GM23338 (cell line): Measurements from ENCODE around the gene TCF7. TPM values are rescaled to one million over a fixed set of nuclear protein-coding genes. Genes with fewer than 3 reads are reported as not detected.
"Not testable (repeated sequence)": the region's sequence is repeated elsewhere in the genome, so short reads cannot be mapped to it uniquely, and the experiment has no call there.

Source experiments
- ATAC-seq: fragments of 200-7000 bp; cut with Tn5 transposase; 3 replicates; pipeline ENCODE4 v1.9.1; 2020
- DNase-seq: peaks from one replicate; pipeline ENCODE4 v3.0.0-alpha.2; 2015; ENCODE audit warnings: low spot score
- H2AFZ ChIP-seq: fragments of 200-600 bp; sonication (generic); 2 replicates; pipeline ENCODE4 v1.8.0; 2016; ENCODE audit warnings: antibody characterized with exemption, mild to moderate bottlenecking, moderate library complexity
- H3F3A ChIP-seq: fragments of 200-600 bp; sonication (generic); replicated peaks from 2 replicates; pipeline ENCODE4 v1.8.0; 2017; ENCODE audit warnings: antibody characterized with exemption, mixed run types, low read depth
- H3K27ac ChIP-seq: fragments of 200-600 bp; sonication (generic); 2 replicates; pipeline ENCODE4 v1.6.1; 2016; ENCODE audit warnings: low read depth
- H3K27me3 ChIP-seq: fragments of 200-600 bp; sonication (generic); 2 replicates; pipeline ENCODE4 v1.8.0; 2016; ENCODE audit warnings: mild to moderate bottlenecking, mixed run types, moderate library complexity; ENCODE audit not compliant: insufficient read depth
- H3K36me3 ChIP-seq: fragments of 200-600 bp; sonication (generic); 2 replicates; pipeline ENCODE4 v1.8.0; 2016; ENCODE audit warnings: mild to moderate bottlenecking; ENCODE audit not compliant: insufficient read depth
- H3K4me1 ChIP-seq: fragments of 200-600 bp; sonication (generic); 2 replicates; pipeline ENCODE4 v1.8.0; 2016; ENCODE audit warnings: mild to moderate bottlenecking, moderate library complexity; ENCODE audit not compliant: insufficient read depth
- H3K4me2 ChIP-seq: fragments of 200-600 bp; sonication (generic); 2 replicates; pipeline ENCODE4 v1.7.1; 2017; ENCODE audit warnings: mixed run types
- H3K4me3 ChIP-seq: fragments of 200-600 bp; sonication (generic); 2 replicates; pipeline ENCODE4 v1.6.1; 2016; ENCODE audit warnings: mixed run types
- H3K79me2 ChIP-seq: fragments of 200-600 bp; sonication (generic); replicated peaks from 2 replicates; pipeline ENCODE4 v1.8.0; 2017; ENCODE audit warnings: mild to moderate bottlenecking; ENCODE audit not compliant: insufficient read depth
- H3K9me2 ChIP-seq: fragments of 200-600 bp; sonication (generic); 2 replicates; pipeline ENCODE4 v1.8.0; 2017; ENCODE audit not compliant: insufficient read depth
- H4K20me1 ChIP-seq: fragments of 200-600 bp; sonication (generic); replicated peaks from 2 replicates; pipeline ENCODE4 v1.8.0; 2017; ENCODE audit warnings: mild to moderate bottlenecking; ENCODE audit not compliant: insufficient read depth
- H3K27ac Mint-ChIP-seq: 2 replicates; pipeline ENCODE4 v1.8.0; 2020; ENCODE audit warnings: inconsistent platforms, mild to moderate bottlenecking, moderate library complexity, mixed read lengths
- H3K27me3 Mint-ChIP-seq: 3 replicates; pipeline ENCODE4 v1.8.0; 2022; ENCODE audit warnings: low read depth, mild to moderate bottlenecking, moderate library complexity, mixed read lengths, inconsistent platforms; ENCODE audit not compliant: insufficient read depth, poor library complexity
- H3K36me3 Mint-ChIP-seq: 3 replicates; pipeline ENCODE4 v1.8.0; 2021; ENCODE audit warnings: low read depth, mild to moderate bottlenecking, inconsistent platforms, moderate library complexity, mixed read lengths
- H3K4me1 Mint-ChIP-seq: 3 replicates; pipeline ENCODE4 v1.8.0; 2020; ENCODE audit warnings: mild to moderate bottlenecking, inconsistent platforms, mixed read lengths
- H3K4me3 Mint-ChIP-seq: 3 replicates; pipeline ENCODE4 v1.8.0; 2021; ENCODE audit warnings: moderate library complexity, mild to moderate bottlenecking, inconsistent platforms, mixed read lengths
- H3K9me3 Mint-ChIP-seq: 3 replicates; pipeline ENCODE4 v1.8.0; 2020; ENCODE audit warnings: moderate library complexity, mild to moderate bottlenecking, inconsistent platforms, mixed read lengths
- CREB1 ChIP-seq: fragments of 250-450 bp; sonication (Bioruptor Pico); IDR thresholded peaks from 2 replicates; pipeline ENCODE4 v1.5.0; 2020; ENCODE audit warnings: low read depth, mild to moderate bottlenecking, moderate library complexity
- JUNB ChIP-seq: IDR thresholded peaks from one replicate; pipeline ENCODE4 v1.6.1; 2016; ENCODE audit warnings: antibody characterized with exemption; ENCODE audit not compliant: unreplicated experiment
- NANOG ChIP-seq: IDR thresholded peaks from 2 replicates; pipeline ENCODE4 v1.6.1; 2016; ENCODE audit warnings: antibody characterized with exemption, borderline replicate concordance
- STAT1 ChIP-seq: IDR thresholded peaks from one replicate; pipeline ENCODE4 v1.6.1; 2016; ENCODE audit warnings: antibody characterized with exemption; ENCODE audit not compliant: unreplicated experiment
- ZNF114 ChIP-seq: fragments of 250-450 bp; sonication (Bioruptor Pico); IDR thresholded peaks from 2 replicates; pipeline ENCODE4 v1.5.0; 2020; ENCODE audit warnings: mild to moderate bottlenecking, moderate library complexity
- ZNF331 ChIP-seq: fragments of 250-450 bp; sonication (Bioruptor Pico); IDR thresholded peaks from 2 replicates; pipeline ENCODE4 v1.5.0; 2020; ENCODE audit warnings: low read depth, mild to moderate bottlenecking, moderate library complexity
- polyA plus RNA-seq: library from polyadenylated mRNA; unstranded; fragments of >200 nt; fragmentation: Nextera tagmentation; extraction: Ambion mirVana; gene quantifications from 2 replicates; pipeline ENCODE4 v1.2.1, GENCODE V29; 2016
- total RNA-seq: library from RNA; depleted of rRNA; stranded (reverse); fragments of >200 nt; shearing (Covaris generic); gene quantifications from 2 replicates; pipeline ENCODE4 v1.2.3, GENCODE V29; 2014
- TF ChIP-seq, protein P1 (sequence below): IDR thresholded peaks from one replicate; pipeline ENCODE4 v1.6.1; 2018; ENCODE audit warnings: antibody characterized with exemption; ENCODE audit not compliant: unreplicated experiment
- TF ChIP-seq, protein P2 (sequence below): fragments of 250-450 bp; sonication (Bioruptor Pico); IDR thresholded peaks from 2 replicates; pipeline ENCODE4 v1.5.0; 2020; ENCODE audit warnings: mild to moderate bottlenecking, moderate library complexity

TCF7 gene
- total and polyA plus RNA-seq, 2 experiments from 2014 or later = 5.6 to 8.1 TPM

DNA sequence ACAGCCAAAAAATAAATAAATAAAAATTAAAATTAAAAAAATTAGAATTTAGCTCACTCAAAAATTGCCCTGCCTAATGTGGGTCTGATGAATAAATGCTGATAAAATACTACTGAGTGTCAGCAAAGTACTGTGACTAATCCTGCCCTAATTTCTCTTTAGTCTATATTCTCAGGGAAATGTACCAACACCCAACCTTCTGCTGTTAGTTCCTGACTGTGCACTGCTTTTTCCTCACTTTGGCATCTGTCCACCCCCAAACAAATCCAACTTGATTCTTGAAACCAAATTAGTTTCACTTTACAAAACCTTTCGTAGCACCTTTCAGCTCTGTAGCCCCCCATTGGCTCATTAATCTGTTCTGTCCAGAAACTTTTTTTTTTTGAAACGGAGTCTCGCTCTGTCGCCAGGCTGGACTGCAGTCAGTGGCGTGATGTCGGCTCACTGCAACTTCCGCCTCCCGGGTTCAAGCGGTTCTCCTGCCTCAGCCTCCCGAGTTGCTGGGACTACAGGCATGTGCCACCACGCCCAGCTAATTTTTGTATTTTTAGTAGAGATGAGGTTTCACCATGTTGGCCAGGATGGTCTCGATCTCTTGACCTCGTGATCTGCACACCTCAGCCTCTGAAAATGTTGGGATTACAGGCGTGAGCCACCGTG lies 37.8 kb downstream of the TCF7 start:
- H3K4me1 ChIP-seq, H3K4me1 Mint-ChIP-seq: not testable (repeated sequence)

DNA sequence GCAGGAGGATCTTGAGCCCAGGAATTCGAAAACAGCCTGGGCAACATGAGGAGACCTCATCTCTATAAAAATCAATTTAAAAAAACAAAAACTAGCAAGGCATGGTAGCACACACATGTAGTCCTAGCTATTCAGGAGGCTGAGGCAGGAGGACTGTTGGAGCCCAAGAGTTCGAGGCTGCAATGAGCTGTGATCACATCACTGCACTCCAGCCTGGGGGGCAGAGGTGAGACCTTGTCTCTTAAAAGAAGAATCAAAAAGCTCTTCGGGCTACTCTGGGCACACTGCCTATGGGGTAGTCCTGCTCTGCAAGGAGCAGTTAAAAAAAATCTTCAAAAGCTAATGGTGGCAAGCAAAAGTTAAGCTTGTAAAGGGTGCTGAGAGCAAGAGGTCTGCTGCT lies 38.8 kb downstream of the TCF7 start:
- no peak for TF ChIP-seq CREB1 (CRISPR knock-in tag)
- TF ChIP-seq, protein P1, sequence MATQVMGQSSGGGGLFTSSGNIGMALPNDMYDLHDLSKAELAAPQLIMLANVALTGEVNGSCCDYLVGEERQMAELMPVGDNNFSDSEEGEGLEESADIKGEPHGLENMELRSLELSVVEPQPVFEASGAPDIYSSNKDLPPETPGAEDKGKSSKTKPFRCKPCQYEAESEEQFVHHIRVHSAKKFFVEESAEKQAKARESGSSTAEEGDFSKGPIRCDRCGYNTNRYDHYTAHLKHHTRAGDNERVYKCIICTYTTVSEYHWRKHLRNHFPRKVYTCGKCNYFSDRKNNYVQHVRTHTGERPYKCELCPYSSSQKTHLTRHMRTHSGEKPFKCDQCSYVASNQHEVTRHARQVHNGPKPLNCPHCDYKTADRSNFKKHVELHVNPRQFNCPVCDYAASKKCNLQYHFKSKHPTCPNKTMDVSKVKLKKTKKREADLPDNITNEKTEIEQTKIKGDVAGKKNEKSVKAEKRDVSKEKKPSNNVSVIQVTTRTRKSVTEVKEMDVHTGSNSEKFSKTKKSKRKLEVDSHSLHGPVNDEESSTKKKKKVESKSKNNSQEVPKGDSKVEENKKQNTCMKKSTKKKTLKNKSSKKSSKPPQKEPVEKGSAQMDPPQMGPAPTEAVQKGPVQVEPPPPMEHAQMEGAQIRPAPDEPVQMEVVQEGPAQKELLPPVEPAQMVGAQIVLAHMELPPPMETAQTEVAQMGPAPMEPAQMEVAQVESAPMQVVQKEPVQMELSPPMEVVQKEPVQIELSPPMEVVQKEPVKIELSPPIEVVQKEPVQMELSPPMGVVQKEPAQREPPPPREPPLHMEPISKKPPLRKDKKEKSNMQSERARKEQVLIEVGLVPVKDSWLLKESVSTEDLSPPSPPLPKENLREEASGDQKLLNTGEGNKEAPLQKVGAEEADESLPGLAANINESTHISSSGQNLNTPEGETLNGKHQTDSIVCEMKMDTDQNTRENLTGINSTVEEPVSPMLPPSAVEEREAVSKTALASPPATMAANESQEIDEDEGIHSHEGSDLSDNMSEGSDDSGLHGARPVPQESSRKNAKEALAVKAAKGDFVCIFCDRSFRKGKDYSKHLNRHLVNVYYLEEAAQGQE = no peak
- TF ChIP-seq ZNF331 (CRISPR knock-in tag) = no peak
- no peak for TF ChIP-seq ZNF114
- no peak for TF ChIP-seq NANOG
- no peak for TF ChIP-seq JUNB
- TF ChIP-seq, protein P2, sequence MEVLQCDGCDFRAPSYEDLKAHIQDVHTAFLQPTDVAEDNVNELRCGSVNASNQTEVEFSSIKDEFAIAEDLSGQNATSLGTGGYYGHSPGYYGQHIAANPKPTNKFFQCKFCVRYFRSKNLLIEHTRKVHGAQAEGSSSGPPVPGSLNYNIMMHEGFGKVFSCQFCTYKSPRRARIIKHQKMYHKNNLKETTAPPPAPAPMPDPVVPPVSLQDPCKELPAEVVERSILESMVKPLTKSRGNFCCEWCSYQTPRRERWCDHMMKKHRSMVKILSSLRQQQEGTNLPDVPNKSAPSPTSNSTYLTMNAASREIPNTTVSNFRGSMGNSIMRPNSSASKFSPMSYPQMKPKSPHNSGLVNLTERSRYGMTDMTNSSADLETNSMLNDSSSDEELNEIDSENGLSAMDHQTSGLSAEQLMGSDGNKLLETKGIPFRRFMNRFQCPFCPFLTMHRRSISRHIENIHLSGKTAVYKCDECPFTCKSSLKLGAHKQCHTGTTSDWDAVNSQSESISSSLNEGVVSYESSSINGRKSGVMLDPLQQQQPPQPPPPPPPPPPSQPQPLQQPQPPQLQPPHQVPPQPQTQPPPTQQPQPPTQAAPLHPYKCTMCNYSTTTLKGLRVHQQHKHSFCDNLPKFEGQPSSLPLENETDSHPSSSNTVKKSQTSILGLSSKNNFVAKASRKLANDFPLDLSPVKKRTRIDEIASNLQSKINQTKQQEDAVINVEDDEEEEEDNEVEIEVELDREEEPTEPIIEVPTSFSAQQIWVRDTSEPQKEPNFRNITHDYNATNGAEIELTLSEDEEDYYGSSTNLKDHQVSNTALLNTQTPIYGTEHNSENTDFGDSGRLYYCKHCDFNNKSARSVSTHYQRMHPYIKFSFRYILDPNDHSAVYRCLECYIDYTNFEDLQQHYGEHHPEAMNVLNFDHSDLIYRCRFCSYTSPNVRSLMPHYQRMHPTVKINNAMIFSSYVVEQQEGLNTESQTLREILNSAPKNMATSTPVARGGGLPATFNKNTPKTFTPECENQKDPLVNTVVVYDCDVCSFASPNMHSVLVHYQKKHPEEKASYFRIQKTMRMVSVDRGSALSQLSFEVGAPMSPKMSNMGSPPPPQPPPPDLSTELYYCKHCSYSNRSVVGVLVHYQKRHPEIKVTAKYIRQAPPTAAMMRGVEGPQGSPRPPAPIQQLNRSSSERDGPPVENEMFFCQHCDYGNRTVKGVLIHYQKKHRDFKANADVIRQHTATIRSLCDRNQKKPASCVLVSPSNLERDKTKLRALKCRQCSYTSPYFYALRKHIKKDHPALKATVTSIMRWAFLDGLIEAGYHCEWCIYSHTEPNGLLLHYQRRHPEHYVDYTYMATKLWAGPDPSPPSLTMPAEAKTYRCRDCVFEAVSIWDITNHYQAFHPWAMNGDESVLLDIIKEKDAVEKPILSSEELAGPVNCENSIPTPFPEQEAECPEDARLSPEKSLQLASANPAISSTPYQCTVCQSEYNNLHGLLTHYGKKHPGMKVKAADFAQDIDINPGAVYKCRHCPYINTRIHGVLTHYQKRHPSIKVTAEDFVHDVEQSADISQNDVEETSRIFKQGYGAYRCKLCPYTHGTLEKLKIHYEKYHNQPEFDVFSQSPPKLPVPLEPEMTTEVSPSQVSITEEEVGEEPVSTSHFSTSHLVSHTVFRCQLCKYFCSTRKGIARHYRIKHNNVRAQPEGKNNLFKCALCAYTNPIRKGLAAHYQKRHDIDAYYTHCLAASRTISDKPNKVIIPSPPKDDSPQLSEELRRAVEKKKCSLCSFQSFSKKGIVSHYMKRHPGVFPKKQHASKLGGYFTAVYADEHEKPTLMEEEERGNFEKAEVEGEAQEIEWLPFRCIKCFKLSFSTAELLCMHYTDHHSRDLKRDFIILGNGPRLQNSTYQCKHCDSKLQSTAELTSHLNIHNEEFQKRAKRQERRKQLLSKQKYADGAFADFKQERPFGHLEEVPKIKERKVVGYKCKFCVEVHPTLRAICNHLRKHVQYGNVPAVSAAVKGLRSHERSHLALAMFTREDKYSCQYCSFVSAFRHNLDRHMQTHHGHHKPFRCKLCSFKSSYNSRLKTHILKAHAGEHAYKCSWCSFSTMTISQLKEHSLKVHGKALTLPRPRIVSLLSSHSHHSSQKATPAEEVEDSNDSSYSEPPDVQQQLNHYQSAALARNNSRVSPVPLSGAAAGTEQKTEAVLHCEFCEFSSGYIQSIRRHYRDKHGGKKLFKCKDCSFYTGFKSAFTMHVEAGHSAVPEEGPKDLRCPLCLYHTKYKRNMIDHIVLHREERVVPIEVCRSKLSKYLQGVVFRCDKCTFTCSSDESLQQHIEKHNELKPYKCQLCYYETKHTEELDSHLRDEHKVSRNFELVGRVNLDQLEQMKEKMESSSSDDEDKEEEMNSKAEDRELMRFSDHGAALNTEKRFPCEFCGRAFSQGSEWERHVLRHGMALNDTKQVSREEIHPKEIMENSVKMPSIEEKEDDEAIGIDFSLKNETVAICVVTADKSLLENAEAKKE (CRISPR knock-in tag) = no peak
- no peak for TF ChIP-seq STAT1

More for the DNA sequence above, 37.8 kb downstream of the TCF7 start:
- Histone ChIP-seq H3K36me3 (peaks cover 24% of the 10 kb centered on the region), H4K20me1 (peaks cover 27% of the 10 kb centered on the region)
- not testable (repeated sequence) for ATAC-seq, H3K9me2 ChIP-seq, H3K27me3 Mint-ChIP-seq, H3F3A ChIP-seq, H3K27ac Mint-ChIP-seq, H3K4me2 ChIP-seq, H3K79me2 ChIP-seq, H2AFZ ChIP-seq, H3K27me3 ChIP-seq, H3K4me3 Mint-ChIP-seq, H3K9me3 Mint-ChIP-seq, DNase-seq, H3K4me3 ChIP-seq, H3K27ac ChIP-seq
- H3K36me3 Mint-ChIP-seq = peaks cover 48% of the 10 kb centered on the region

More for the DNA sequence above, 38.8 kb downstream of the TCF7 start:
- H3K27me3 ChIP-seq = no peaks in the 10 kb centered on the region
- H3K36me3 ChIP-seq = peaks cover 33% of the 10 kb centered on the region
- H3K4me1 ChIP-seq = 0 out of 2 replicates have a peak, but pooled peaks cover 6% of the 10 kb centered on the region
- peaks cover 10% of the 10 kb centered on the region for H3K79me2 ChIP-seq
- H3F3A ChIP-seq = no peaks in the 10 kb centered on the region
- H3K4me3 ChIP-seq = no peak overlapping the region
- H4K20me1 ChIP-seq = peaks cover 21% of the 10 kb centered on the region
- no peak overlapping the region for H2AFZ ChIP-seq
- DNase-seq (no peak), ATAC-seq (no peak)
- no peaks in the 10 kb centered on the region for H3K9me2 ChIP-seq
- no peaks in the 10 kb centered on the region for H3K4me1 Mint-ChIP-seq
- H3K27me3 Mint-ChIP-seq = no peaks in the 10 kb centered on the region
- no peak overlapping the region for H3K4me3 Mint-ChIP-seq
- no peaks in the 10 kb centered on the region for H3K9me3 Mint-ChIP-seq
- H3K27ac ChIP-seq = no peak overlapping the region
- peaks cover 57% of the 10 kb centered on the region for H3K36me3 Mint-ChIP-seq
- no peak overlapping the region for H3K4me2 ChIP-seq
- H3K27ac Mint-ChIP-seq = no peak overlapping the region
